Activated B cell treated with CpG ODN at 0.5 μM for 24 hours (primary cell): ENCODE data around the gene TEF. TPM values are rescaled to one million over a fixed set of nuclear protein-coding genes. Genes with fewer than 3 reads are reported as not detected.

Experiments
- ATAC-seq: fragments of 200-7000 bp; cut with Tn5 transposase; one replicate; pipeline ENCODE4 v1.10.0; 2021; ENCODE audit warnings: low read depth, mild to moderate bottlenecking, moderate library complexity
- CTCF ChIA-PET: fragments of 350-600 bp; sonication (Branson Sonifier 250); formaldehyde crosslinking; loops from one replicate; lab custom pipeline; 2021; ENCODE audit warnings: antibody characterized with exemption; lab: Charles Lee
- POLR2A ChIA-PET: fragments of 350-600 bp; sonication (Branson Sonifier 250); formaldehyde crosslinking; loops from one replicate; lab custom pipeline; 2021; ENCODE audit warnings: antibody characterized with exemption; lab: Charles Lee
- DNase-seq: peaks from one replicate; pipeline ENCODE4 v3.0.0; 2022
- H3K27ac Mint-ChIP-seq: one replicate; pipeline ENCODE4 v1.8.0; 2020; ENCODE audit warnings: mixed read lengths
- H3K27me3 Mint-ChIP-seq: one replicate; pipeline ENCODE4 v1.8.0; 2021; ENCODE audit warnings: mixed read lengths
- H3K36me3 Mint-ChIP-seq: one replicate; pipeline ENCODE4 v1.8.0; 2021; ENCODE audit warnings: low read depth, mixed read lengths
- H3K4me1 Mint-ChIP-seq: one replicate; pipeline ENCODE4 v1.8.0; 2021; ENCODE audit warnings: mixed read lengths
- H3K4me3 Mint-ChIP-seq: one replicate; pipeline ENCODE4 v1.8.0; 2020; ENCODE audit warnings: mild to moderate bottlenecking, mixed read lengths
- H3K9me3 Mint-ChIP-seq: one replicate; pipeline ENCODE4 v1.8.0; 2020; ENCODE audit warnings: mixed read lengths
- CTCF ChIP-seq: fragments of 200-600 bp; IDR thresholded peaks from one replicate; pipeline ENCODE4 v1.8.0; 2022; ENCODE audit warnings: antibody characterized with exemption, mild to moderate bottlenecking
- intact Hi-C: fragments of 100-400 bp; cut with micrococcal nuclease; formaldehyde crosslinking; loops from one replicate; pipeline ENCODE4 v1.15.1; 2024
- total RNA-seq: library from RNA; stranded (reverse); gene quantifications from 2 replicates; pipeline ENCODE4 v1.2.3, GENCODE V29; 2022

The TEF gene
- total RNA-seq, 1 donor from 2014 or later: 5.2 TPM

GRCh38 chr22:41367680-41368542 lies 13.8 kb upstream of the TEF start:
- H3K27me3 Mint-ChIP-seq: peaks cover 8% of the 10 kb centered on the region
- DNase-seq: no peak
- H3K36me3 Mint-ChIP-seq: no peaks in the 10 kb centered on the region
- no peak overlapping the region for H3K27ac Mint-ChIP-seq
- ChIA-PET POLR2A (interaction anchor here (0.6 kb wide), 1 partner anchor 89 kb away, joined by 3 read pairs; no protein-coding TSS in a partner anchor), CTCF (no interaction called here)
- ATAC-seq: no peak
- H3K4me1 Mint-ChIP-seq: no peaks in the 10 kb centered on the region
- H3K9me3 Mint-ChIP-seq: no peaks in the 10 kb centered on the region
- intact Hi-C loops: no loop called here
- no peak overlapping the region for H3K4me3 Mint-ChIP-seq
- no peak for TF ChIP-seq CTCF

- CTCF ChIA-PET: no interaction called here
- ATAC-seq (no peak), DNase-seq (no peak)
- no peaks in the 10 kb centered on the region for H3K4me1 Mint-ChIP-seq
- POLR2A ChIA-PET: no interaction called here
- peaks cover 8% of the 10 kb centered on the region for H3K27me3 Mint-ChIP-seq
- H3K36me3 Mint-ChIP-seq: no peaks in the 10 kb centered on the region
- H3K9me3 Mint-ChIP-seq: no peaks in the 10 kb centered on the region
- H3K4me3 Mint-ChIP-seq: no peak overlapping the region
- TF ChIP-seq CTCF: no peak
- intact Hi-C loops: no loop called here
- H3K27ac Mint-ChIP-seq: no peak overlapping the region
Measured at GRCh38 chr22:41368543-41369423, 13.0 kb upstream of the TEF start.

- Mint-ChIP-seq H3K36me3 (no peaks in the 10 kb centered on the region), H3K27me3 (peaks cover 8% of the 10 kb centered on the region), H3K27ac (no peak overlapping the region), H3K4me3 (no peak overlapping the region), H3K4me1 (no peaks in the 10 kb centered on the region), H3K9me3 (no peaks in the 10 kb centered on the region)
- intact Hi-C loops: no loop called here
- ChIA-PET CTCF (no interaction called here), POLR2A (no interaction called here)
- no peak for TF ChIP-seq CTCF
- ATAC-seq (no peak), DNase-seq (no peak)
Measured at GRCh38 chr22:41369424-41369745, 12.4 kb upstream of the TEF start.

GRCh38 chr22:41369837-41370236 lies 11.9 kb upstream of the TEF start:
- TF ChIP-seq CTCF: no peak
- DNase-seq: no peak
- no peaks in the 10 kb centered on the region for H3K4me1 Mint-ChIP-seq
- H3K27me3 Mint-ChIP-seq: peaks cover 8% of the 10 kb centered on the region
- intact Hi-C loops: no loop called here
- CTCF ChIA-PET: no interaction called here
- POLR2A ChIA-PET: interaction anchor here (0.7 kb wide), 1 partner anchor 199 kb away, joined by 4 read pairs; no protein-coding TSS in a partner anchor
- ATAC-seq: no peak
- H3K27ac Mint-ChIP-seq: no peak overlapping the region
- H3K36me3 Mint-ChIP-seq: no peaks in the 10 kb centered on the region
- no peak overlapping the region for H3K4me3 Mint-ChIP-seq
- no peaks in the 10 kb centered on the region for H3K9me3 Mint-ChIP-seq

- POLR2A ChIA-PET: interaction anchor here (0.7 kb wide), 1 partner anchor 679 kb away, joined by 7 read pairs; no protein-coding TSS in a partner anchor
- Mint-ChIP-seq H3K9me3 (no peaks in the 10 kb centered on the region), H3K36me3 (peaks cover 2% of the 10 kb centered on the region), H3K27me3 (no peaks in the 10 kb centered on the region), H3K27ac (no peak overlapping the region), H3K4me3 (no peak overlapping the region), H3K4me1 (peaks cover 14% of the 10 kb centered on the region)
- CTCF ChIA-PET: interaction anchor here (1.6 kb wide), 1 partner anchor 26 kb away, joined by 5 read pairs; no protein-coding TSS in a partner anchor
- DNase-seq (no peak), ATAC-seq (no peak)
- no peak for TF ChIP-seq CTCF
- intact Hi-C loops: no loop called here
Measured at GRCh38 chr22:41377846-41378245, 3.9 kb upstream of the TEF start.
